Stimulated activated CD4-positive, alpha-beta T cell treated with anti-CD3 and anti-CD28 coated beads, Interleukin-1b, Interleukin-23, amount 100 ng/mL, for 48 hours (primary cell): ENCODE results near the gene BEND6.
"Not testable (repeated sequence)": the region's sequence is repeated elsewhere in the genome, so short reads cannot be mapped to it uniquely, and the experiment has no call there.

Source experiments
- DNase-seq: peaks from one replicate; pipeline ENCODE4 v3.0.0-alpha.2; 2020

BEND6 gene

GRCh38 chr6:57040011-57040410 is 85.1 kb downstream of the BEND6 start:
- no peak for DNase-seq

DNA sequence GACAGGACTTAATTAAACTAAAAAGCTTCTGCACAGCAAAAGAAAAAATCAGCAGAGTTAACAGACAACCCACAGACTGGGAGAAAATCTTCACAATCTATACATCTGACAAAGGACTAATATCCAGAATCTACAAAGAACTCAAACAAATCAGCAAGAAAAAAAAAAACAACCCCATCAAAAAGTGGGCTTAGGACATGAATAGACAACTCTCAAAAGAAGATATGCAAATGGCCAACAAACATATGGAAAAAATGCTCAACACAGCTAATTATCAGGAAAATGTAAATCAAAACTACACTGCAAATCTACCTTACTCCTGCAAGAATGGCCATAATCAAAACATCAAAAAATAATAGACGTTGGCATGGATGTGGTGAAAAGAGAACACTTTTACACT is 89.2 kb downstream of the BEND6 start:
- not testable (repeated sequence) for DNase-seq

GRCh38 chr6:57044568-57044967 is 89.7 kb downstream of the BEND6 start:
- no peak for DNase-seq

GRCh38 chr6:57046332-57047256 is 91.7 kb downstream of the BEND6 start, which contains the start of gene KIAA1586:
Gene KIAA1586, plus strand, starts transcription at chr6:57046693. Its CDS starts 63 bp downstream, at chr6:57046756.
- peak; percentile 85 for DNase-seq

DNA sequence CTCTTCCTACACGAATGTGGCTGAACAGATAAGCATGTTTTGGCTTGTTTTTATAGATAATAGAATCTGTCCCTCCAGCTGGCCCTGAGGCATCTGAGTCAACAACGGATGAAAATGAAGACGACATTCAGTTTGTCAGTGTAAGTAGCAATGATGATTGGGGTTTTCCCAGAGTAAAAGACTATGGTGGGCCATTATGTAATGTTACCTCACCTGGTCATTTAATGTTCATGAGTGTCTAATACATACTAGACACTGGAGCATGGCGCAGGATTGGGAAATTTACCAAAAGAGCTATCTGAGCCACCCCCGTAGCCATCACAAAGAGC is 92.3 kb downstream of the BEND6 start:
- DNase-seq, result not testable (repeated sequence)

- DNase-seq, result not testable (repeated sequence)
Measured at GRCh38 chr6:57047859-57048258, 93.0 kb downstream of the BEND6 start.

GRCh38 chr6:57048577-57048976 is 93.7 kb downstream of the BEND6 start:
- no peak for DNase-seq

- DNase-seq, result no peak
Measured at GRCh38 chr6:57063847-57064246, 108.9 kb downstream of the BEND6 start.

GRCh38 chr6:57064809-57065208 is 109.9 kb downstream of the BEND6 start:
- no peak for DNase-seq

DNA sequence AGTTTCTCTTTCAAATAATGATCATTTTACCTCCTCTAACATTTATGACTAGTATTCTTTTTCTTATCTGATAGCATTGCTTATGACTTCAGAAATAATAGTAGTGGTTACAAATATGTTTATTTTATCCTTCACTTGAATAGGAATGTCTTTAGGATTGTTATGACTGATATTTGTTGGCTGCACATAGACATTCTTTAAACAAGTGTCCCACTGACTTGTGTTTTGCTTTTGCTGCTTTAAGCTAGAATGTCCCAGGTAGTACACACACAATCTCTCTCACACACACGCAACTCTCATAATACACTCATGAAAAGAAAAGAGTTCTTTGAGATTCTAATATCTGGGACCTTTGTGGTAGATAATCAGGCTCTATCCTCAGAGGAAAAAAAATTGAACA is 113.2 kb downstream of the BEND6 start:
- DNase-seq, result no peak

DNA sequence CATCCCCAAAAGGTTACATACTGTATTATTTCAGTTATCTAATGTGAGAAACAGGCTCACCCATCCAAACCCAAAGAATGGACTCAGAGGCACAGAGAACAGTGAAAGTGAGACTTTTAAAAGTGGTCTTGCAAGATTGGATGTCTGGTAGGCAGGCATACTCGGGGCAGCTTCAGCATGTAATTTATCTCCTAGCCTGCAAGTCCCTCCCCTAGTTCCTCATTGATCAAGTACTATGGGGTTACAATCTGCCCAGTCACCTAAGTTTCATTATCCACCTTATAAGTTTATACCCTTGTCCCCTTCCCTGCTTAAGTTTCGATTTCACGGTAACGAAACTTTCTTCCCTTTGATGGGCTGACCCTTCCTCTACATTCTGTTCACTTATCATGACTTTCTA is 114.3 kb downstream of the BEND6 start:
- DNase-seq, result no peak

DNA sequence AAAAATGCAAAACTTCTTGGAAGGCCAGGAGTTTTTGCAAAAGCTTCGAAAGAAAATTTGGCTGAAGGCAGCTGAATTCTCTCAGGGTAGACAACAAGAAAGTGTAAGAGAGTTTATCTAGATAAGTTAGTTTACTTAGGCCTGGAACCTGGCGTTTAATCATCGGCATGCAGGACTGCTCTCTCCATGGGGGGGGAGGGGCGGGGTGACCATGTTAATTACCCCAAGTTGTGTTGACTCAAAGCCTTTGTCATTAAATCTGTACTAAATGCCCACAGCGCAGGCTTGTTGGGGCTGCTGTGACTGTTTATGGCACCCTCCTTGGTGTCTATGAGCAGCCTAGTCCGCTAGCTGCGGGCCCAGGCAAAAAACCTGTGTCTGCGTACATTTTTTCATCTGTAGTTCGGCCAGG is 115.0 kb downstream of the BEND6 start:
- DNase-seq, result no peak

DNA sequence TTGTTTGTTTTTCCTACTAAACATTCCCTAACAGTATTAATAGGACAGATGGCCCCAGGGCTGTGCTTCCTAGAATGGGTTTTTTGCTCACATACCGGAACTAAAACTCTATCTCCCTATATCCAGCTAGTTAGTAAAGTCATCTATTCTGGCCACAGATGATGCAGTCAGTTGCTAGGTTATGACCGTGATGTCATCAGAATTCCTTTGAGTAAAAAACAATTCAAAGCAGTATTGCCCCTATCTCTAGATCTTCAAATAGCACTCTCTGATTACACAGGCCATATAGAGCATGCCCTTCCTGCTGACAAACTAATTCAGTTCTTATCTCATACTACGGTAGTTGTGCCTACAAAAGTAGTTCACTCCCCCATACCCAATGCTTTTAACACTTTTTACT is 117.2 kb downstream of the BEND6 start:
- DNase-seq, result no peak

GRCh38 chr6:57074383-57074782 is 119.5 kb downstream of the BEND6 start:
- no peak for DNase-seq

- no peak for DNase-seq
Measured at GRCh38 chr6:57075092-57075491, 120.2 kb downstream of the BEND6 start.
